SKM-1 treated with dmso at 0.1 percent for 144 hours (cell line): ENCODE data around the gene YPEL2.
"Not testable (repeated sequence)": the region's sequence is repeated elsewhere in the genome, so short reads cannot be mapped to it uniquely, and the experiment has no call there.

ENCODE experiments used
- DNase-seq: peaks from one replicate; lab custom pipeline; 2025; ENCODE audit not compliant: unreplicated experiment; lab: John Stamatoyannopoulos, UW

The YPEL2 gene

GRCh38 chr17:59404471-59404870 is 73.0 kb downstream of the YPEL2 start:
- no peak for DNase-seq

DNA sequence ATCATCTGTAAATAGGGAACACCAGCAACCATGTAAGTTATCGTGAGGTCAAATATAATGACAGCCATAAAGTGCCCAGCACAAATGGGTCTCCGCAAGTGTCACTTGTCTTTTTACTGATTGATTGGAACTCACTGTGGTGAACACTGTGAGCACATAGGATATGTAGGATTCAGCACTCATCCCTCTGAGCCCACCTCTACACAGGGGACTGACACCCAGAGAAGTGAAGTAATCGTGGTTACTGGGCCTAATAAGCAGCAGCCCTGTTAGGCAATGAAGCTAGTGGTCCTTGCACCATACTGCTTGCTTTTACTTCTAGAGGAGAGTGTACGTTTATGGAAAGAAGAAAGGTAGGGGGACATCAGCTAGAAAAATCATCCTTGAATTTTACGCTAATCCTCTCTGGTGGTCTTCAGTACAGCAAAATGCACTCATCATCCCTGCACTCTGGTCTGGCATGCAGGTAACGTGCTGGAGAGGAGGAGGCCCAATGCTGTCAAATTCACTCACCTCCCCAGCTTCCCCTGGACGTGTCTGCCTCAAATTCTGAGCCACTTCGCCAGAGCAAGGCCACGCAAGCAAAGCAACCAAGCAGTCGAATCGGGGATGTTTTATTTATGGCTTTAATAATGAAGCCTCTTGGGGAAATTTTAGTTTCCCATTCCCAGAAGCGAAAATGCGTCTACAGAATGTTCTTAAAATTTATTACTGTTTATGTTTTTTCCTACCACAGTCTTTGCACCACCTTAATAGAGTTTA is 74.7 kb downstream of the YPEL2 start:
- no peak for DNase-seq

GRCh38 chr17:59406808-59407381 is 75.4 kb downstream of the YPEL2 start:
- DNase-seq = no peak

GRCh38 chr17:59409336-59410048 is 78.0 kb downstream of the YPEL2 start:
- DNase-seq = no peak

- DNase-seq = no peak
These were observed 78.6 kb downstream of the YPEL2 start for GRCh38 chr17:59410049-59410437.

GRCh38 chr17:59412431-59412830 is 81.0 kb downstream of the YPEL2 start:
- DNase-seq = not testable (repeated sequence)

GRCh38 chr17:59413014-59413766 is 81.7 kb downstream of the YPEL2 start:
- DNase-seq = no peak

DNA sequence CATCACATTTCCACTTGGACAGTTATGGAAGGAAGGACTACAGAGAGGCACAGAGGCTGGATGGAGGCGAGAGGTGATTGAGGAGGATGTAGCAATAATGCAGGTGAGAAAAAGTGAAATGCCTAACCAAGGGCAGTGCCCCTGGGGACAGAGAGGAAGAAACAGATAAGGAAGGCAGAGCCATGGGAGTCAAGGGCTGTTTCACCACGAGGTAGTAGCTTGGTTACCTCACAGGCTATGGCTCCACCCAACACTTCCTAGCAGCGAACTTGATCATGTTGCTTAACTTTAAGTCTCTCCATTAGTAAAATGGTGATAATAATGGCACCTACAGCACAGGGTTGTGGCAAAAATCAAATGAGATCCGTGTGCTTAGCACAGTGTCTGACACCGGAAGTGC is 83.9 kb downstream of the YPEL2 start:
- peak; percentile 60 for DNase-seq

GRCh38 chr17:59416184-59416583 is 84.7 kb downstream of the YPEL2 start:
- DNase-seq = no peak

DNA sequence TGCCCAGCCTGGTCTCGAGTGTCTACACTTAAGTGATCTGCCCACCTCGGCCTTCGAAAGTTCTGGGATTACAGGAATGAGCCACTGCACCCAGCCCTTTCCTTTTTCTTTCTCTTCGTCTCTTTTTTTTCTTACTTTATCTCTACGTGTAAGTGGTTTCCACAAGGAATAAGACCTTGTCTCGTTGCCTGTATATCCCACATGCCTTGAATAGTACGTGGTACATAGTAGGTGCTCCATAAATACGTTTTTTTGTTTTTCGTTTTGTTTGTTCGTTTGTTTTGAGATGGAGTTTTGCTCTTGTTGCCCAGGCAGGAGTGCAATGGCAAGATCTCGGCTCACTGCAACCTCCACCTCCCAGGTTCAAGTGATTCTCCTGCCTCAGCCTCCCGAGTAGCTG is 86.0 kb downstream of the YPEL2 start:
- no peak for DNase-seq

DNA sequence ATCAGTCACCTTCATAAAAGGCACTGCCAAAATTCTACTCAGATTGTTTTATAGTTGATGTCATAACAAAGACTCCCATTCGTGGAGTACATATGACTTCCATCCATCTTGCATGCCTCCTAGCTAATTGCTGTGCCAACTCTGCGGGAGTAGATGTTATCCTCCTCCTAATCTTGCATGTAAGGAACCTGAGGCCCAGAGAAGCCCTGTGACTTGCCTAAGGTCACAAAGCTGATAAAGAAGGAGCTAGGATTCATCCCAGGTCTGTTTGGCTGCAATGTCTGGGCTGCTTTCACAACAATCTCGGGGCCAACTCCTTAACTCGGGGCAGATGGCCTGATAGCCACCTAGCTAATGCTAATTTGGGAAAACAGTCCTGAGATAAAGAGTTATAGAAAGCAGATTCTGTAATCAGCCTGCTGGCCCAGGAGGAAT is 87.3 kb downstream of the YPEL2 start:
- DNase-seq = no peak

DNA sequence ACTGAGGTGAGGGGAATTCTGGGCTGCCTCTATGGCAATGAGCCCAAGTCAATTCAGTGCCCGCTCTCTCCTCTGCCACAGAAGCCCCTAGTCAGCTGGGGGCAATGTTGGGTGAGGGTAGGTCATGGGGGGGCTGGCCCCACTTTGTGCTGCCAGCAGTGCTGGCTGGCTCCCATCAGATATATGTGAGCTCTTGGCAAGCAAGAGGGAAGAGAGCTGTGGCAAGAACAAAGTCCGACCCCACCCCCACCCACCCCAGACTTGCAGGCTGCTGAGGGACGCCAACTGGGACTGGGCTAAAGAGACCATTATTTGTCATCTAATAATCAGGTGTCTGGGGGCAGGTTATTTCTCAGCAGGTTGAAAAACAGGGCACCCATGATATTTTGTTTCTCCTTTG is 89.4 kb downstream of the YPEL2 start:
- no peak for DNase-seq

GRCh38 chr17:59421722-59422121 is 90.3 kb downstream of the YPEL2 start:
- no peak for DNase-seq

DNA sequence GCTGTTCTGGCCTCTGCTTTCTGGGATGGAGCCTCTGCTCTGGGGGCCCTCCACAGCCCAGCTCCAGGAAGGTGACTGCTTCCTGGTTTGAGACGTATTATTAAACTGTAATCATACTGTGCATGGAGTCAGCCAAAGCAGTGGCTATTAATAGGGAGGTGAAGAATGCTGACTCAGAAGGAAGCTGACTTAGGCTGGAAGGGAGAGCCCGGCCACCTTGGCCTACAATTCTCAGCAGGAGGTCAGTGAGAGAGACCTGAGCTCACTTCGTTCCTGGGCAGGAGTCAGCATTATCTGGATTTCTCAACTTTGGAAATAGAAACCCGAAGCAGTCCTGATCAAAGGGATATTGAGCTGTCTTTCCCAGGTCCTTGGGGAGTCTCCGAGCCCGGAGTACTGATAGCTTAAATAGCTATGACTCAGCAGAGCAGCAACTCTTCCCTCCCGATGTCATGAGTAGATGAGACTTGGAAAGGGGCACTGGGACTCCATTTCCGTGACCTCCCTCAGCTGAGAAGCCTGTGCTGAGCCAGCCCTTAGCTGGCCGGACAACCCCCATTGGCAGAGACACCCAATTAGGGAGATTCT is 91.8 kb downstream of the YPEL2 start:
- no peak for DNase-seq

GRCh38 chr17:59423903-59424302 is 92.4 kb downstream of the YPEL2 start:
- no peak for DNase-seq

GRCh38 chr17:59424331-59424730 is 92.9 kb downstream of the YPEL2 start:
- no peak for DNase-seq

GRCh38 chr17:59425085-59425931 is 93.9 kb downstream of the YPEL2 start:
- no peak for DNase-seq

DNA sequence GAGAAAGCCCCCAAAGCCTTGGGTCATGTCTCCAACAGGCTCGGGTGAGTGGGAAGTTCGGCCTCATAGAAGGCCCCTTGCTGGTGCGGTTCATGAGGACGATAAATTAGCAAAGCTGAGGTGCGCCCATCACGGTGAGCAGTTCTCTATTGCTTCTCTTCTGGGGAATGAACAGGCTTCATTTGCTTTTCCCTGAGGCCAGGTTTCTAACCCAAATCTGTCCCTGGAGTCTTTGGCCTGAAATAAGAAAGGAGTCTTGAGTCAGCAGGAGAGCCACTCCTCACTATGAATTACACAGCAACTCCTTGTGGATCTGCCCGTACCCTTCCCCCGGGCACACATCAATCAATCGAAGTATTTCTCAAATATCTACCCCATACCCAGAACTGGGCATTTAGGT is 94.6 kb downstream of the YPEL2 start:
- no peak for DNase-seq

DNA sequence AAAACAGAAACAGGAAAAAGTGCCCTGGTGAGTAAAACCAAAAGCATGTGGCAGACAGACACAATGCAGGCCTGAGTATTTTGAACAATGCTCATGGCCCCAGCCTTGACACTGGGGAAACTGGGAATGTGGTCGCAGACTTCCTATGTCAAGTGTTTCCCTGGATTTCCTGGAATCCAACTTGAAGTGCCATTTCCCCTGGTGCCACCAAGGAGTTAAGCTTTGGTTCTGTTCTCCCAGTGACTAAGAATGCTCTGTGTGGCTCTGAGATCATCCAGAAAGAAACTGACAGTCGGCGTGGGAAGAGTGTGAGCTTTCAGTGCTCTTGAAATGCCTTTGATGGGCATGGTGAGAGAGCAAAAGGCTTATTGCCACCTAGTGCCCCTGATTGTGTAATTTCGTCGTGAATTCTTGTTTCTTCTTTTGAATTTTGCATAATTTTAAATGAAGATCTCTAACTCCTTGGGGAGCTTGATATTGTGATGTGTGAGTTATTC is 96.0 kb downstream of the YPEL2 start:
- DNase-seq = no peak

- DNase-seq = no peak
These were observed 96.5 kb downstream of the YPEL2 start for GRCh38 chr17:59427996-59428395.
